ENCODE data around the gene AMPH.

DNA sequence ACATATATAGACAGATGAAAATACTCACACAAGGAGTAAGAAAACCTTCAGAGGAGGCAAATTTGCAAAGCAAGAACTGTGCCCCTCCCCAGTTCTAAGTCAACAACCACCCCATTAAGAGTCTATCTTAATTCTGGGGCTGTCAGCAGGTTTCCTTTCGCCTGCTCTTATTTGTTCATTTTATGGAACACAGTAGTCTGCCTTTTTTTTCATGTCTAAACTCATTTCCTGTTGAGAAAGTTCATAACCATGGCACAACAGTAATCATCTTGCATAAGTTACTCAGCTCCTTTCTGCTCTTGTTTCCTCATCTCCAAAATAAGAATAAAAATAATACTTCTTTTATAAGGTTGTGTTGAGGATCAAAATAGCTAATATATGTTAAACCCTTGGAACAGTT lies 25.8 kb upstream of the AMPH start:
- TF ChIP-seq, protein P1, sequence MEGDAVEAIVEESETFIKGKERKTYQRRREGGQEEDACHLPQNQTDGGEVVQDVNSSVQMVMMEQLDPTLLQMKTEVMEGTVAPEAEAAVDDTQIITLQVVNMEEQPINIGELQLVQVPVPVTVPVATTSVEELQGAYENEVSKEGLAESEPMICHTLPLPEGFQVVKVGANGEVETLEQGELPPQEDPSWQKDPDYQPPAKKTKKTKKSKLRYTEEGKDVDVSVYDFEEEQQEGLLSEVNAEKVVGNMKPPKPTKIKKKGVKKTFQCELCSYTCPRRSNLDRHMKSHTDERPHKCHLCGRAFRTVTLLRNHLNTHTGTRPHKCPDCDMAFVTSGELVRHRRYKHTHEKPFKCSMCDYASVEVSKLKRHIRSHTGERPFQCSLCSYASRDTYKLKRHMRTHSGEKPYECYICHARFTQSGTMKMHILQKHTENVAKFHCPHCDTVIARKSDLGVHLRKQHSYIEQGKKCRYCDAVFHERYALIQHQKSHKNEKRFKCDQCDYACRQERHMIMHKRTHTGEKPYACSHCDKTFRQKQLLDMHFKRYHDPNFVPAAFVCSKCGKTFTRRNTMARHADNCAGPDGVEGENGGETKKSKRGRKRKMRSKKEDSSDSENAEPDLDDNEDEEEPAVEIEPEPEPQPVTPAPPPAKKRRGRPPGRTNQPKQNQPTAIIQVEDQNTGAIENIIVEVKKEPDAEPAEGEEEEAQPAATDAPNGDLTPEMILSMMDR (IDR thresholded peaks at IDR 0.05), result no peak
- TF ChIP-seq POLR2A (IDR thresholded peaks at IDR 0.05), result no peak
- TF ChIP-seq POLR2AphosphoS5 (IDR thresholded peaks at IDR 0.05; ENCODE audit: insufficient read depth in 1 of 2, low read depth in 1 of 2), result no peak
